Measurements from ENCODE around the gene SH3BP1.
"Not testable (repeated sequence)": the region's sequence is repeated elsewhere in the genome, so short reads cannot be mapped to it uniquely, and the experiment has no call there.

The SH3BP1 gene

GRCh38 chr22:37639070-37639760 is at the start of gene SH3BP1:
TSS of gene SH3BP1 (plus strand) at chr22:37639669. CDS start at chr22:37639788, 119 bp downstream.
- DNase-seq = peak; percentile 33

- not testable (repeated sequence) for DNase-seq
Measured at GRCh38 chr22:37591081-37591480, 48.4 kb upstream of the SH3BP1 start.

- DNase-seq = no peak
Measured at GRCh38 chr22:37591823-37592404, 47.6 kb upstream of the SH3BP1 start.

DNA sequence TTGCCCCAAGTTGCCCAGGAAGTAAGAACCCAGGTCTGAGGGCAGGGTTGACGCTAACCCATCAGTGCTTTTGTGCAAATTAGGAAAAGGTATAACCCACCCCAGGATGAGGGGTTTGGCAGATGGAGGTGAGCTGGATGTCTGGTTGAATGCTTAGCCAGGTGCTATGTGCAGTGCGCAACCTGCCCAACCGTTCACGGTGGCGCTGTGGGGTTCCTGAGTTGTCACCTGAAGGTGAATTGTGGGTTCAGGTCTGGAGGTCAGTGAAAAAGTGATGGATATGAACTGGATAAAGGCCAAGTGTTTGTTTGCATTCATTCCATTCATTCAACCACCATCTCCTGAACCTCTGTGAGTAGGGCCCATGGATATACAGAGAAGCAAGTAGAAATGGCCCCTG is 45.2 kb upstream of the SH3BP1 start:
- DNase-seq = no peak

DNA sequence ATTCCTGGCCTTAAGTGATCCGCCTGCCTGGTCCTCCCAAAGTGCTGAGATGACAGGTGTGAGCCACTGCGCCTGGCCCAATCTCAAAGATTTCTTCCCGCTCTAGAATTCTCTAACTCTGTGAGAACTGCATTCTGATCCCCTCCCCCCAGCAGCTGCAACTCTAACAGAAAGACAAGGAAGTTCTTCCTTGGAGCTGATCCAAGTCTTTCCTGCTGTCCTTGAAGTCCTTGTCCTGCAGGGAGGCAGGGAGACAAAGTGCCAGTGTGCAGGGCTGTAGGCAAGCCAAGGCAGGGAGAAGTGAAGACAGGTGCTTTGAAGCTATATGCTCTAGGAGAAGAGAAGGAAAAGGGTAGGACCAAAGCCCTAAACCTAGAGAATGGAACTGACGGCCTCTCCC is 40.3 kb upstream of the SH3BP1 start:
- no peak for DNase-seq

- no peak for DNase-seq
Measured at GRCh38 chr22:37601203-37601539, 38.3 kb upstream of the SH3BP1 start.

DNA sequence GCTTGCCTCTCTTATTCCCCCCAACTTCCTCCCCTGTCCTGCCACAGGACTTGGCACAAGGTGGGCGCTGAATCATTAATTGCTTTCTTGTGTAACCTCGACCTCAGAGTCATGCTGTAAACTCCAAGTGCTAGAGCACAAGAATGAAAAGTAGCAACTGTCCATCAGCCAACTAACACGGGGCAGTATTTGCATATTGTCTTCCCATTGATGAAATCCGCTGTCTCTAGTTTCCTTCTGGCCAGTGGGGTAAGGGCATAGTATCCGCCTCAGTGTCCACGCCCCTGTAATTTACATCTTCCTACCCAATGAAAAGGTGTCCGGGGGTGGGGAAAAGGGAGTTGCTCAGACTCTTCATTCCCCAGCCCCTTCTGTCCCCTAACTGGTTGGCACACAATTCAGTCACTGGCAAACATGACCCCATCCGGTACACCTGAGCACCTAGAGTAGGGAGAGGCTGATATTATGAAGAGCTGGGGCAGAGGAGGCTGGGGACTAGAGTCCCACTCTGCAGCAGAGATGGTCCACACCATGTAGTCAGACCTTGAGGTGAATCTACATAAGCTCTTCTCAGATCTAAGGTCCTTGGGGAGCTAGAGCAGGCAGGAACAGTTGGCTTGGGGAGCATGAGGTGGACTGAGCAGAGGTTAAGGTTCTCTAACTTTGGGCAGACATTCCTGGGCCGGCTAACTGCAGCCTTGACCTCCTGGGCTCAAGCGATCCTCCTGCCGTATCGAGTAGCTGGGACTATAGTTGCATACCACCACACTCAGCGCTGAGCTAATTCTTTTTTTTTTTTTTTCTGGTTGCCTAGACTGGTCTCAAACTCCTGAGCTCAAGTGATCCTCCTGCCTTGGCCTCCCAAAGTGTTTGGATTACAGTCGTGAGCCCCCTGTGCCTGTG is 37.7 kb upstream of the SH3BP1 start:
- DNase-seq = no peak

DNA sequence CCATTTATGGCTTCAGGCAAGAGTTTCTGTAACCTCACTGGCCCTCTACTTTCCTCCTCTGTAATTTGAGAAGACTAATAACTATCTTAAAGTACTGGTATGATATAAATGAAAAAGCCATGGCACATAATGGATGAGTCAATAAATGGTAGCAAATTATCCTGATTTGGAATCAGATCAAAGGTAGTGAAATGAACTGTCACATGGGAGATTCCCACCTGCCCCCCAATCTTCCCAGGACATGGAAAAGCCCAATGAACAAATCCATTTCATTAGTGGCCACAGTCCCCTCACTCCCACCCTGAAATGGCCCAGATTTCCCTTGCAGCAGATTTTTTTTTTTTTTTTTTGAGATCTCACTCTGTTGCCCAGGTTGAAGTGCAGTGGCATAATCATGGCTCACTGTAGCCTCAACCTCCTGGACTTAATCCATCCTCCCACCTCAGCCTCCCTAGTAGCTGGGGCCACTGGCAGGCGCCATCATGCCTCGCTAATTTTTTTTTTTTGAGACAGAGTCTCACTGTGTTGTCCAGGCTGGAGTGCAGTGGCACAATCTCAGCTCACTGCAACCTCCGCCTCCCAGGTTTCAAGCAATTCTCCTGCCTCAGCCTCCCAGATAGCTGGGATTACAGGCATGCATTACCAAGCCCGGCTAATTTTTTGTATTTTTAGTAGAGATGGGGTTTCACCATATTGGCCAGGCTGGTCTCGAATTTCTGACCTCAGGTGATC is 36.8 kb upstream of the SH3BP1 start:
- DNase-seq = not testable (repeated sequence)

GRCh38 chr22:37604074-37604473 is 35.4 kb upstream of the SH3BP1 start:
- no peak for DNase-seq

GRCh38 chr22:37604875-37605274 is 34.6 kb upstream of the SH3BP1 start:
- DNase-seq = peak; percentile 44

GRCh38 chr22:37607010-37607934 is 32.2 kb upstream of the SH3BP1 start:
- peak; percentile 87 for DNase-seq

GRCh38 chr22:37607935-37608476 is 31.5 kb upstream of the SH3BP1 start:
- DNase-seq = no peak

GRCh38 chr22:37608477-37609239 is 30.8 kb upstream of the SH3BP1 start, which contains the start of gene GGA1:
TSS of gene GGA1 (plus strand) at chr22:37608834. CDS start at chr22:37608861, 27 bp downstream.
- DNase-seq = peak; percentile 99

DNA sequence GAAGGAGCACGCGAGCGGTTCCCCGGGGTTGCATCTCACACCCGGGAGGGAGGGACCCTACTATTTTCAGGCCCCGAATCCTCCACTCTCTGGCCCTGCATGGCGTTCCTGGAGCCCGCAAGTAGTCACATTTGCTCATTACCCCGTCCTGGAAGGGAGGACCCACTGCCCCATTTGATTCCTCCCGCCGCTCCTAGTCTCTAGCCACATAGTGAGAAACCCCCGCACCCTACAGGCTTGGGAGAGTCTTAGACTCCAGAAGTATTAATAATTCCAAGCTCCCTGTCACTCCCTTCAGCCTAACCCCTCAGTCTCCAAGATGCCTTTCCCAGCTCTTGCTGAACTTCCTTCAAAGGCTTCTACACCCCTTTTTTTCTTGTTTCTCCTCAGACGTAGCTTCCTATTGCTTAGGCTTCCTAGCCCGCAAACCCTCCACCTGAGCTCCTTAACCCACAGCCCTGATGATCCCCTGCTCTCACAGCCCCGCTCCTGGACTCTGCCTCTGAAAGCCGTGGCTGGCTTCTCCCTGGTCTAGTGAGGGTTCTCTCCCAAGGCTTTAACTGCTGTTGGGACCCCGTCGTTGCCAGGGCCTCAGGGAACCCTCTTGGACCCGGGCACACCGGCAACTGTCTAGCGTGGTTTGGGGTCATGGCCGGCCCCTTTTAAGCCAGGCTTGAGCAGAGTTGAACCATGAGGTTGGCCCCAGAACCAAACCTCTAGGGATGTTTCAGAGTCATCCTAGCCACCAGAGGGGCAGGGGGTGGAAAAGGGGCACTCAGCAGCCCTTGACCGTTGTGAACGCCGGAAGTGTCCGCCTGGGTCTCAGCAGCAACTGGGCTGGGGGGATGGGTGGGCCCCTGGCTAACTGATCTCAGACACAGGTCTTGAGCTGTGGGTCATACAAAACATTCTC is 30.0 kb upstream of the SH3BP1 start:
- no peak for DNase-seq

DNA sequence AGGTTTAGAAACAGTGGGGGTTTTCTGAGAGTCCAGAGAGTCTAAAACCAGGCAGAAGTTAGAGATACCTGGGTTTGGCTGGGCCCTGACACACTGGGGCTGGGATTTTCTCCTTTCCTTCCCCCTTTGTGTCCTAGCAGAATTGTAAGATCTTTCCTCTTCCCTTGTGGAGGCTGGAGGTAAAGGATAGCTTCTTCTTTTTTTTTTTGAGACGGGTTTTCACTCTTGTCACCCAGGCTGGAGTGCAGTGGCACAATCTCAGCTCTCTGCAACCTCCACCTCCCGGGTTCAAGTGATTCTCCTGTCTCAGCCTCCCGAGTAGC is 29.4 kb upstream of the SH3BP1 start:
- DNase-seq = not testable (repeated sequence)

DNA sequence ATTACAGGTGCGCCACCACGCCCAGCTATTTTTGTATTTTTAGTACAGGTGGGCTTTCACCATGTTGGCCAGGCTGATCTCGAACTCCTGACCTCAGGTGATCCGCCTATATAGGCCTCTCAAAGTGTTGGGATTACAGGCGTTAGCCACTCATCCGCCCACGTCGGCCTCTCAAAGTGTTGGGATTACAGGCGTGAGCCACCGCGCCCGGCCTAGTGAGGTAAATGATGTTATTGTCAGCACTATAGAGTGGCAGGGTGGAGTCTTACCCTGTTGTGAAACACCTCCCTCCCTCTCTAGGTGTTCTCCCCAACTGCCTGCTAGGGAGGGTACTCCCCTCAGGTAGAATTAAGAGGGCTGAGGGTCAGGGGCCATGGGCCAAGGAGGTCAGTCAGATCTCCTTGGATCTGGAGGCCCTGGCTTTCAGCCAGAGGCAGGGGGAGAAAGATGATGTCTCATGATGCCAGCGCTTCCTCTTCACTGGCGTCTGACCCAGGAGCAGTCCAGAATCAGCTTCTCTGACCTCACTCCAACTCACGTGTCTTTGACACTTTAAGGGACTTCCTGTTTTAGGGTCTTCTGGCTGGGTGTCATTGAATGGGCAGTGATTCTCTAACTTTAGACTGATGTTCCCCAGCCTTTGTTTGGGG is 28.9 kb upstream of the SH3BP1 start:
- peak; percentile 63 for DNase-seq

- no peak for DNase-seq
Measured at GRCh38 chr22:37611207-37611606, 28.3 kb upstream of the SH3BP1 start.

DNA sequence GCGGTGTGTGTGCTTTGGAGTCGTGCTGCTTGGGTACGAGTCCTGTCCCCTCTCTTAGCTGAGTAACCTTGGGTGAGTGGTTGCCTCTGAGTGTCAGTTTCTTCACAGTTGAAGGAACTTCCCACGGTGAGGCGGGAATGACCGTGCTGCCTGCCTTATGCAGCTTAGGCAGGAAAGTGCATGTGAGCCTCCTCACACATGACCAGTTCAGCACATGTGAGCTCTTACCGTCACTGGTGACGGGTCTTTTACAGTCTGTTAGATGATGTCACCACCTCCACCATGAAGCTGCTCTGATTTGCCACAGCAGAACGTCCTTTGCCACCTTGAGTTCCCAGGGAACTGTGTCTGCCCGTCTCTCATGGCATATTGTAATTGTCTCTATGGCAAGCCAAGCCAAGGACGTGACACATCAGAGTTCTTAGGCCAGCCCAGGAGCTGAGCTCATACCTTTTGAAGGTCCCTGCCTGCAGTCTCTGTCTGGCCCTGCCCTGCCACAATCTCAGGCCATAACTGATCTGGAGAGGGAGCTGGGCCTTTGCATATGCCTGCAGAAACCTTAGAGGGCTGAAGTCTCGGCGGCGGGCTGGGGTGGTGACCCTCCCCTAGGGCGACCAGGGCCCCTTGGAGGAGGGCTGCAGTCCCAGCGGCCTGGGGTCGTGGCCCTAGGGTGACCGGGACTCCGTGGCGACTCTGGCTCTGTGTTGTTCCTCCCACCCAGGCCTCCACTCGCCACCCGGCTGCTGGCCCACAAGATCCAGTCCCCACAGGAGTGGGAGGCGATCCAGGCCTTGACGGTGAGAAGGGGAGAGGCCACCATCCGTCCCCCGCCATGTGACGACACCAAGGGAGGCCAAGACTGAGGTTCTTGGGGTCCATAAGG is 23.0 kb upstream of the SH3BP1 start:
- DNase-seq = no peak

All from CD4-positive, alpha-beta T cell treated with Interferon gamma for 1 hour (primary cell).